HS-27A (cell line): ENCODE data around the gene CNDP1.
"Not testable (repeated sequence)": the region's sequence is repeated elsewhere in the genome, so short reads cannot be mapped to it uniquely, and the experiment has no call there.

Experiments used
- DNase-seq: peaks from one replicate; pipeline ENCODE4 v3.0.0-alpha.2; 2012; ENCODE audit warnings: low read depth, missing footprints

The CNDP1 gene

GRCh38 chr18:74534150-74534969 lies at the start of gene CNDP1:
Gene CNDP1, plus strand, starts transcription at chr18:74534500. Its CDS starts 168 bp downstream, at chr18:74534668.
- DNase-seq: no peak

- no peak for DNase-seq
Observed at GRCh38 chr18:74486119-74486849, 48.0 kb upstream of the CNDP1 start.

GRCh38 chr18:74488354-74488753 lies 45.9 kb upstream of the CNDP1 start:
- DNase-seq: no peak

- no peak for DNase-seq
Observed at GRCh38 chr18:74488864-74489263, 45.4 kb upstream of the CNDP1 start.

- peak; percentile 42 for DNase-seq
Observed at GRCh38 chr18:74489676-74490075, 44.6 kb upstream of the CNDP1 start.

- DNase-seq: no peak
Observed at GRCh38 chr18:74492259-74492658, 42.0 kb upstream of the CNDP1 start.

- DNase-seq: no peak
Observed at GRCh38 chr18:74493689-74494088, 40.6 kb upstream of the CNDP1 start.

GRCh38 chr18:74494514-74494913 lies 39.8 kb upstream of the CNDP1 start:
- DNase-seq: no peak

GRCh38 chr18:74495581-74496507 lies 38.5 kb upstream of the CNDP1 start, which contains the start of gene CNDP2:
Gene CNDP2, plus strand, starts transcription at chr18:74496363. Its CDS starts 3,611 bp downstream, at chr18:74499974.
- peak; percentile 92 for DNase-seq

- peak; percentile 27 for DNase-seq
Observed at GRCh38 chr18:74496508-74497323, 37.6 kb upstream of the CNDP1 start.

GRCh38 chr18:74497324-74497676 lies 37.0 kb upstream of the CNDP1 start:
- DNase-seq: no peak

GRCh38 chr18:74497778-74498177 lies 36.5 kb upstream of the CNDP1 start:
- no peak for DNase-seq

GRCh38 chr18:74498712-74499627 lies 35.3 kb upstream of the CNDP1 start:
- DNase-seq: no peak

- DNase-seq: no peak
Observed at GRCh38 chr18:74499633-74500032, 34.7 kb upstream of the CNDP1 start.

GRCh38 chr18:74500372-74500771 lies 33.9 kb upstream of the CNDP1 start:
- no peak for DNase-seq

- not testable (repeated sequence) for DNase-seq
Observed at GRCh38 chr18:74500774-74501173, 33.5 kb upstream of the CNDP1 start.

- no peak for DNase-seq
Observed at GRCh38 chr18:74501386-74501785, 32.9 kb upstream of the CNDP1 start.

- no peak for DNase-seq
Observed at GRCh38 chr18:74503137-74503536, 31.2 kb upstream of the CNDP1 start.

- no peak for DNase-seq
Observed at GRCh38 chr18:74505776-74506175, 28.5 kb upstream of the CNDP1 start.

- no peak for DNase-seq
Observed at GRCh38 chr18:74506448-74507084, 27.7 kb upstream of the CNDP1 start.
